GM18511 (cell line): ENCODE measurements around the gene CHD2.

ENCODE experiments used
- ATAC-seq: cut with Tn5 transposase; IDR thresholded peaks from one replicate; pipeline ENCODE4 v1.9.1; 2021; ENCODE audit warnings: mild to moderate bottlenecking, moderate library complexity; ENCODE audit not compliant: unreplicated experiment

Gene CHD2

GRCh38 chr15:92928225-92928750 lies 28.2 kb downstream of the CHD2 start:
- no peak for ATAC-seq

- ATAC-seq, result no peak
Observed at GRCh38 chr15:92929002-92929401, 28.9 kb downstream of the CHD2 start.

GRCh38 chr15:92930054-92930621 lies 30.0 kb downstream of the CHD2 start:
- no peak for ATAC-seq

- ATAC-seq, result no peak
Observed at GRCh38 chr15:92930776-92931175, 30.7 kb downstream of the CHD2 start.

- no peak for ATAC-seq
Observed at GRCh38 chr15:92932946-92933649, 33.0 kb downstream of the CHD2 start.

- no peak for ATAC-seq
Observed at GRCh38 chr15:92933831-92934230, 33.7 kb downstream of the CHD2 start.

GRCh38 chr15:92934716-92935115 lies 34.6 kb downstream of the CHD2 start:
- ATAC-seq, result no peak

- no peak for ATAC-seq
Observed at GRCh38 chr15:92936138-92936537, 36.0 kb downstream of the CHD2 start.

- no peak for ATAC-seq
Observed at GRCh38 chr15:92936693-92937092, 36.6 kb downstream of the CHD2 start.

- ATAC-seq, result no peak
Observed at GRCh38 chr15:92937901-92938300, 37.8 kb downstream of the CHD2 start.

- no peak for ATAC-seq
Observed at GRCh38 chr15:92938387-92938786, 38.3 kb downstream of the CHD2 start.

GRCh38 chr15:92941668-92942067 lies 41.5 kb downstream of the CHD2 start:
- no peak for ATAC-seq

- ATAC-seq, result no peak
Observed at GRCh38 chr15:92942706-92943105, 42.6 kb downstream of the CHD2 start.

GRCh38 chr15:92943581-92943980 lies 43.5 kb downstream of the CHD2 start:
- ATAC-seq, result no peak

- no peak for ATAC-seq
Observed at GRCh38 chr15:92944946-92945521, 44.9 kb downstream of the CHD2 start.

GRCh38 chr15:92947071-92947730 lies 47.1 kb downstream of the CHD2 start:
- no peak for ATAC-seq

- no peak for ATAC-seq
Observed at GRCh38 chr15:92949604-92950249, 49.6 kb downstream of the CHD2 start.

- ATAC-seq, result no peak
Observed at GRCh38 chr15:92951800-92952457, 51.8 kb downstream of the CHD2 start.

GRCh38 chr15:92952458-92952850 lies 52.3 kb downstream of the CHD2 start:
- ATAC-seq, result no peak

- no peak for ATAC-seq
Observed at GRCh38 chr15:92953566-92953965, 53.4 kb downstream of the CHD2 start.

- no peak for ATAC-seq
Observed at GRCh38 chr15:92954002-92954401, 53.9 kb downstream of the CHD2 start.
